ENCODE measurements around the gene DENND5A.

DNA sequence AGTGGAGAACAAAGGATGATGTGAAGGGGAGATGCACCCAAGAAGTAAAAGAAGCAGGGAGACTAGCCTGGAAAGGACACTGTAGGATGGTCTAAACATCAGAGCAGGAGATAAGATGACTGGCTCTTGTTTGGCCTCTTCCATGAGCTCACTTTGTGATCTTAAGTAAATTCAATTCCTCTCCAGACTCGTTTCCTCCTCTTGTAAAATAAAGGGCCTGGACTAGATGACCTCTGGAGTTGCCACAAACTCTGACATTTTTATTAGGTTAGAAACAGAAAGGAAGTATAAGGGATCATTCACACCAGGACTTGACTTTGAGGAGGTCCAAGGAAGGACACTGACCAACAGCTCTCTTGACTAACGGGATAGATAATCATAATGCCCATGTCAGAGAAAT lies 113.5 kb downstream of the DENND5A start:
- TF ChIP-seq, protein P1, sequence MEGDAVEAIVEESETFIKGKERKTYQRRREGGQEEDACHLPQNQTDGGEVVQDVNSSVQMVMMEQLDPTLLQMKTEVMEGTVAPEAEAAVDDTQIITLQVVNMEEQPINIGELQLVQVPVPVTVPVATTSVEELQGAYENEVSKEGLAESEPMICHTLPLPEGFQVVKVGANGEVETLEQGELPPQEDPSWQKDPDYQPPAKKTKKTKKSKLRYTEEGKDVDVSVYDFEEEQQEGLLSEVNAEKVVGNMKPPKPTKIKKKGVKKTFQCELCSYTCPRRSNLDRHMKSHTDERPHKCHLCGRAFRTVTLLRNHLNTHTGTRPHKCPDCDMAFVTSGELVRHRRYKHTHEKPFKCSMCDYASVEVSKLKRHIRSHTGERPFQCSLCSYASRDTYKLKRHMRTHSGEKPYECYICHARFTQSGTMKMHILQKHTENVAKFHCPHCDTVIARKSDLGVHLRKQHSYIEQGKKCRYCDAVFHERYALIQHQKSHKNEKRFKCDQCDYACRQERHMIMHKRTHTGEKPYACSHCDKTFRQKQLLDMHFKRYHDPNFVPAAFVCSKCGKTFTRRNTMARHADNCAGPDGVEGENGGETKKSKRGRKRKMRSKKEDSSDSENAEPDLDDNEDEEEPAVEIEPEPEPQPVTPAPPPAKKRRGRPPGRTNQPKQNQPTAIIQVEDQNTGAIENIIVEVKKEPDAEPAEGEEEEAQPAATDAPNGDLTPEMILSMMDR (IDR thresholded peaks at IDR 0.05) = no peak
- no peak for TF ChIP-seq POLR2A (IDR thresholded peaks at IDR 0.05)

Measured in body of pancreas (tissue), 4 donors.